Measurements from ENCODE around the gene CDK16.

DNA sequence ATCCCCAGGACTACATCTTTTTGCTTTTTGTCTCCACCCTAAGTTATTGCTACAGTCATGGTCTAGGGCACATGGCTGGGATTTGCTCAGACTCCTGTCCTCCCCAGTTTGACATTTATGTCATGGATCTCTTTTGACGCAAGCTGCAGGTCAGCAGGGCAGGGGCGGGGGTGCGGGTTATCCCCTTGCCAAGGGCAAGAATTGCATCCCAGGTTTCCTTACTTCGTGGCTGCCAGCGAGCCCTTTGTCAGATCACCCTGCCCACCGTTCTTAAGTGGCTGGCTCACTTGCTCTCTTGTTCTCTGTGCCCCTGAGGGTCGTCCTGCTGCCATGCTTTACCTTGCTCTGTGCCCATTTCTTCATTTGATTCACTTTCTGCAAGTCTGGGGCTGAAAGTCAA is 45.9 kb upstream of the CDK16 start:
- TF ChIP-seq, protein P1, sequence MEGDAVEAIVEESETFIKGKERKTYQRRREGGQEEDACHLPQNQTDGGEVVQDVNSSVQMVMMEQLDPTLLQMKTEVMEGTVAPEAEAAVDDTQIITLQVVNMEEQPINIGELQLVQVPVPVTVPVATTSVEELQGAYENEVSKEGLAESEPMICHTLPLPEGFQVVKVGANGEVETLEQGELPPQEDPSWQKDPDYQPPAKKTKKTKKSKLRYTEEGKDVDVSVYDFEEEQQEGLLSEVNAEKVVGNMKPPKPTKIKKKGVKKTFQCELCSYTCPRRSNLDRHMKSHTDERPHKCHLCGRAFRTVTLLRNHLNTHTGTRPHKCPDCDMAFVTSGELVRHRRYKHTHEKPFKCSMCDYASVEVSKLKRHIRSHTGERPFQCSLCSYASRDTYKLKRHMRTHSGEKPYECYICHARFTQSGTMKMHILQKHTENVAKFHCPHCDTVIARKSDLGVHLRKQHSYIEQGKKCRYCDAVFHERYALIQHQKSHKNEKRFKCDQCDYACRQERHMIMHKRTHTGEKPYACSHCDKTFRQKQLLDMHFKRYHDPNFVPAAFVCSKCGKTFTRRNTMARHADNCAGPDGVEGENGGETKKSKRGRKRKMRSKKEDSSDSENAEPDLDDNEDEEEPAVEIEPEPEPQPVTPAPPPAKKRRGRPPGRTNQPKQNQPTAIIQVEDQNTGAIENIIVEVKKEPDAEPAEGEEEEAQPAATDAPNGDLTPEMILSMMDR (conservative IDR thresholded peaks at IDR 0.05; ENCODE audit: low read depth, low read length): no peak
- no peak for TF ChIP-seq EZH2 (IDR thresholded peaks at IDR 0.05; ENCODE audit: borderline replicate concordance, low read depth, low read length, poor library complexity, severe bottlenecking)
